ENCODE results near the gene VHLL.
A peak's percentile ranks its signal among the peaks of the same experiment; 100 is the strongest.

The VHLL gene

GRCh38 chr1:156289857-156290256 lies 9.2 kb downstream of the VHLL start:
- DNase-seq: no peak

DNA sequence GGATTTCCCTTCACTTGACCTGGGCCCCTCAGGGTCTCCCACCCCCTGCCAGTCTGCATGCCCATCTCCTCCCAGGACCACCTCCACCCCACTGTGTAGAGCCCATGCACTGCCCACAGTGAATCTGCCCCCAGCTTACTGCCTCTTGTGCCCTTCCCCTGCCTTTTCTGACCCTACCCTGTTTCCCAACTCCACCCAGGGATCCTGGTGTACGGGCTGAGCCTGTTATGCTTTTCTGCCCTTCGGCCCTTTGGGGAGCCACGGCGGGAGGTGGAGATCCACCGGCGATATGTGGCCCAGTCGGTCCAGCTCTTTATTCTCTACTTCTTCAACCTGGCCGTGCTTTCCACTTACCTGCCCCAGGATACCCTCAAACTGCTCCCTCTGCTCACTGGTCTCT lies 13.0 kb downstream of the VHLL start:
- DNase-seq: no peak

GRCh38 chr1:156285437-156285836 lies 13.7 kb downstream of the VHLL start:
- no peak for DNase-seq

GRCh38 chr1:156284757-156285156 lies 14.3 kb downstream of the VHLL start:
- no peak for DNase-seq

DNA sequence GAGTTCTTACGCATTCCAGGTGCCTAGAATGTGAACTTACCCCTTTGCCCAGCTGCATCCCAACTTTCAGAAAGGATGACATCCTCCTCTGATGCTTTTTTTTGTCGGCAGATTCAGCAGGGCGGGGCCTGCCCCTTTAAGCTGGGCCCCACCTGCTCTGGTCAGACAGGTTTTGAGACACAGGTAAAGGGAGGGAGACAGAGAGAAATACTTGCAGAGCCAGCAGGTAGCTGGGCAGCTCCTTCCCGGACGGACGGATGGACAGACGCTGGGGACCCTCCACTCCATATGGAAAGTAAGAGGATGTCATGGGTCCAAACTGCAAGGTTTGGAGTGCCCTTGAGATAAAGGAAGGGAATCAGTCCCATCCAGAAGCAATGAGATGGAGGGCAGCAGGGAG lies 15.0 kb downstream of the VHLL start, which contains the start of gene TMEM79:
TSS of gene TMEM79 (plus strand) at position 214 of the 400 bp plus-strand sequence. CDS start 902 bp downstream, outside the sequence.
- no peak for DNase-seq

- no peak for DNase-seq
Measured at GRCh38 chr1:156283521-156283920, 15.6 kb downstream of the VHLL start.

DNA sequence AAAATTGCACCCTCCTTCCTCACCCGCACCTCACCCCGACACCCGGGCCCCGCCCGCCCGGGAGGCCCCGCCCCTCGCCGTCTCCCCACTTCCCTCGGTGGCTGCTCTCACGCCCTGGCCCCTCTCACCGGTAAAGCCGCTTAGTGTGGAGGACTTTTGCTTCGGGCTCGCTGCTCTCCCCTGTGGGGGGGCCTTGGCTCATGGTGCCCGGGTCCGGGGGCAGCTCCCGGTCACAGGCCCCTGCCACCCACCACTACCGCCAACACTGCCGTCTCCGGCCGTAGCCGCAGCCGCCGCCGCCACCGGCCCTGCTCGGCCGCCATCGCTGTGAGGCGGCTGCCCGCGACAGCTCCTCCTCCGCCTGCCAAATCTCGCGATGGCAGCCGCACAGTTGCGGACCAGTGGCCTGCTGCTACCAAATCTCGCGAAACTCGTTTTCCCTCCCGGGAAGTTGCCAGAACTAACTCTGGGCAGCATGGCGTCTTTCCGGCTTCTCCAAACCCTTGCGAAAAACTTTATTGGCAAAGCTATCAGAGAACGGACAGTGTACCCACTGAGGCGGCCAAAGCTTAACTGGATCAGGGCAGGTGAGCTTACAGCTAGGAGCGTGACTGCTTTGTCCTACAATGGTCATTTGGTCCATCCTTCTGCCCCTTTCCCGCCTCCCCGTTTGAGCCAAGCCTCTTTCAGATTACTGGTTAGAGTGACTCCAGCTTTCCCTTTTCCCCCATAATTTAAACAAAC lies 16.5 kb downstream of the VHLL start, which contains the start of gene SMG5:
TSS of gene SMG5 (minus strand) at position 347 of the 744 bp plus-strand sequence. CDS start at position 202, 145 bp downstream.
- peak; percentile 97 for DNase-seq

- peak; percentile 21 for DNase-seq
Measured at GRCh38 chr1:156281693-156282478, 17.2 kb downstream of the VHLL start.

GRCh38 chr1:156281281-156281680 lies 17.8 kb downstream of the VHLL start:
- DNase-seq: no peak

DNA sequence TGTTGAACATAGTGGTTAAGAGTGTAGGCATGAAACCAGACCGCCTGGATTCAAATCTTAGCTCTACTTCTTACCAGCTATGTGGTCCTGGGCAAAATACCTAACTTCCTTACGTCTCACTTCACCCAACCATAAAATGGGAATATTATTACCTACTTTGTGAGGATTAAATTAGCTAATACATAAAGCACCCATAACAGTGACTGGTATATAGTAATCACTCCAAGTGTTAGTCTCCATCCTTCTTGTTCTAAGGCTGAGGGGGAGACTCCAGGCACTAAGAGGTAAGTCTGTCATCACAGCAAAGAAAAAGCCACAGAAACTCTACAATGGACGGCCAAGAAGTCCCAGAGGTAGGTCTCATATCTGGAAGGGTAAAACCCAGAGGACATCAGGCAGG lies 19.3 kb downstream of the VHLL start:
- no peak for DNase-seq

- DNase-seq: no peak
Measured at GRCh38 chr1:156276966-156277381, 22.1 kb downstream of the VHLL start.

DNA sequence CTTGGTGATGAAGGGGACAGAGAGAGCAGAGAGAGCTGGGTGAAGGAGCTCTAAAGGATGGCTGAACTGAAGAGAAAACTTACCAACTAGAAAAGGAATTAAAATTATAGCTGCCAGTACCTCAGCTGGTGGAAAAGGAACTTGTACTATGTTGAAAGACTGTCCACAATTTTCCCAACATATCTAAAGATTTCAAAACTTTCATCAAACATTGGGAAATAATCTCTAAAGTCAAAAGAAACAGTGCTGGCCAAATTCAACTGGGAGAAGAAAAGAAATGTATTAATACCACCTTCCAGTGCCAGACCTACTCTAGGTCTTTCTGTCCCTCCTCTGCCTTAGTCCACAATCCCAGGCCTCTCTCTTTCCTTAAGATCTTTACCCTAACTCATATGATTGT lies 22.6 kb downstream of the VHLL start:
- DNase-seq: no peak

- no peak for DNase-seq
Measured at GRCh38 chr1:156270314-156270713, 28.8 kb downstream of the VHLL start.

DNA sequence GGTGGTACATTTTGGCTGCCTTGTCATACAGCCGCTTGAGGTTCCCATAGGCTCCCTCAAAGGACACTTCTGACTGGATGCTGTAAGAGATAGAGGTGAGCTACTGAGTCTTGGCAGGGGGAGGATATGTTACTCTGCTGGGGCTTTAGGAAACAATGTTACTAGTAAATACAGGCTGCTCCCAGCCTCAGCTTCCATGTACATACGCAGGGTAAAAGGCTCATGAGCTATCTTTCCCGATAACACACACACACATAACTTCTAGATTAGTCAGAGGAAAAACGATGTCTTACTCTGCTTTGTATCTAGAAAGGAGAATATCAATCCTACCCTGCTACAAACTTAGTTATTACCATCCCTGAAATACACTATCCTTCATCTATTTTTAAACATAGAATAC lies 30.8 kb downstream of the VHLL start:
- no peak for DNase-seq

DNA sequence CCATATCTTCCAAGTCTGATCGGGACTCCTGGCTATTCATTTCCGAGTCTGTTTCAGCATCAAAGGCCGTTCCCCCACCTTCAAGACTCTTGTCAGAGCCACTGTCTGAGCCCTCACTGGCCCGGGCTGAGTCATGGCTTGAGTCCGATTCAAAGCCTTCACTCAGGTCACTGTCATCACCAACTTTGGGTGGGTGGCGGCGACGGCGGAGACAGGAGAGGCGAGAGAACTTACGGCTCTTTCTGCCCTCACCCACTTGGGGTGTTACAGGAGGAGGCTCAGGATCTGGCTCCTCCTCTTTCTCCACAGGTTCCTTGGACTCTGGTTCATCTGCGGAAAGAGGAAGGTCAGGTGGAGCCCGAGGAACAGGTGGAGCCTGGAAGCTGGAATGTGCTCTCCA lies 33.1 kb downstream of the VHLL start:
- DNase-seq: no peak

DNA sequence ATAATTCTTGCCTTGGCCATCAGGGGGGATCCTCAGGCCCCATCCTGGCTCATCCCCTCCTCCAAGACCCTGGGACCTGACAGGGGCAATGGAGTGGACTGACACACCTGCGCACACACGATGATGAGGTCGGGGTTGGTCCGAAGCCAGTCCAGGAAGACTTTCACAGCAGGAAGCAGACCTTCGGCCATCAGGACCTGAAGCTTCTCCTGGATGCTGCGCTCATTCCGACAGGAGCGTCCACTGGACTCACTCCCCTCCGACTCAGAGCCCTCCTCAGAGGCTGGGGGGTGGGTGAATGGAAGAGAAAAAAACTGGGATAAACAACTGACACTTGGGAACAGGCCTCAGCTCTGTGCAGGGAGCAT lies 35.8 kb downstream of the VHLL start:
- no peak for DNase-seq

GRCh38 chr1:156262461-156263287 lies 36.4 kb downstream of the VHLL start:
- no peak for DNase-seq

DNA sequence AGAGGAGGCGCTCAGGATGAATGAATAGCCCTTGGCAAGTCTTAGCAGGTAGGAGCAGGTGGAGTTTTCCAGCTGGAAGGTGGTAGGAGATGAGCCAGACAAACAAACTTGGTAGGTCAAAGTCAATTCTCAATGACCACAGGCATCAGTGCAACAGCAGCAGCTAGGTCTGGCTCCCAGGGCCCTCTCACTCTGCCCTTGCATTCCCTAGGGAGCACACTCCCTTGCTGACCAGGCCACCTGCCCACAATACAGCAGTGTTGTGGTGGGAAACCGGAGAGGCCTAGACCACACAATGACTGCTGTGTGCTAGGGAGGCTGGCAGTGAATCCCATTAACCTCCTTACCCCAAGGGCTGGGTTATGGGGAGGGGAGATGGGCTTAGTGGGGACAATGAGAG lies 38.2 kb downstream of the VHLL start:
- no peak for DNase-seq

DNA sequence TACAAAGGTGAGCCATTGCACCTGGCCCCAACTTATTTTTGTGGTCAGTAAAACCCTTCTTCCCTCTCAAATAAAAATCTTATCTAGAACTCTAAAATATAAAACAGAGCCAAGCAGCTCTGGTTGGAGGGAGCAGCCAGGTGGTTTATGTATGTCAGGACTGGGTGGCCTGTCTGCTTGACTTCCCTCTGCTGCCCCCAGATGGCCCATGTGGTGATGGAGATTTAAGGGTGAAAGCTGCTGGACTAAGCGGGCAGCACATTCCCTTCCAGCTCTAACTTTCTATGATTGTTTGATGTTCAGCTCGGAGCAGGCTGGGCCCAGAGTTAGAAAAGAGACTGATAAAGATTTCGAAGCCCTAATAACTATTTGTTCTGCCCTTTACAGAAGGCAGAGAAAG lies 39.3 kb downstream of the VHLL start:
- DNase-seq: no peak

DNA sequence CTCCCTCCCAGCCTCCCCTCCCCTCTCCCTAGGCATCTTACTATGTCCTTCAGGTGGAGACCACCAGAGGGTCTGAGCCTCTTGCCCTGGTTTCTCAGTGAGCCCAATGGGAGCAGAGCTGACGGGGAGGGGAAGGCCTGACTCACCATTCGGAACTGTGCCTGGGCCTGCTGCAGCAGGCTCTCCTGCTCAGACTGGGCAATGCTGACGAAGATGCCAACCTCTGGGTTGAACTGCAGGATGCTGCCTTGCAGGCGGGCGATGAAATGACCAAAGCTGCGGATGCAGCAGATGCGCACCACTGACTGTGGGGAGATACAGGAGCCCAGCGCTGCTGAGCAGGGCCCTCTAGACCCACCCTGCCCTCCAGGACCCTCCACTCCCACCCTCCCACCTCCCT lies 40.2 kb downstream of the VHLL start:
- DNase-seq: no peak

- no peak for DNase-seq
Measured at GRCh38 chr1:156257711-156258110, 41.4 kb downstream of the VHLL start.

DNA sequence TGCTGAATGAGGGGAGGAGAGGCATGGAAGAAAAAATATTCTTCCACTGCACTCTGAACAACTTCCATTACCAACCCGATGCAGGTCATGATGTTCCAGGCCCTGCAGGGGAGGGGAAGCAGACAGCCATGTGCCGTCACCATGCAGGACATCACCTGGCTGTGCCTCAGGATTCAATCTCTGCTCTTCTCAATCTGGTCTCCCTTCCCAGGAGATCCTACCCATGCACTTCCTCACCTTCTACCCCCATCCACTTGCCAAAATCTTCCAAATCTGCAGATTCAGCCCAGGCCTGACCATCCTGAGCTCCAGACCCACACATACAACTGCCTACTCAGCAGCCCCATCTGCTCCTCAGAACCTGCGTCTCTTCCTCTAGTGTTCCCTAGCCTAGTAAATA lies 45.5 kb downstream of the VHLL start:
- DNase-seq: no peak

GRCh38 chr1:156251527-156251926 lies 47.6 kb downstream of the VHLL start:
- no peak for DNase-seq

All from COR-L47 (cell line).